ENCODE measurements around the gene VAMP2. TPM values are rescaled to one million over a fixed set of nuclear protein-coding genes. Genes with fewer than 3 reads are reported as not detected.

Gene VAMP2
- total RNA-seq, 4 donors from 2014 or later, result 20.9 to 49.4 (median 30.1) TPM

- Histone ChIP-seq H3K36me3 (peaks cover 0 to 77% (median 47%) of the 10 kb centered on the region in 4 donors), H3K27ac (peak overlapping the region; percentile 21 to 99 (median 51)), H3K9me3 (no peaks in the 10 kb centered on the region), H3K4me3 (no peak overlapping the region), H3K4me1 (peaks cover 5 to 25% (median 21%) of the 10 kb centered on the region in 4 donors), H3K27me3 (no peaks in the 10 kb centered on the region)
- TF ChIP-seq EP300 (IDR thresholded peaks at IDR 0.05; ENCODE audit: low read depth), result no peak
- no peak for TF ChIP-seq CTCF (IDR thresholded peaks at IDR 0.05)
- peak in 1 of 3 donors; percentile 9 for TF ChIP-seq POLR2AphosphoS5 (IDR thresholded peaks at IDR 0.05)
- intact Hi-C loops (cut with DNase I; ENCODE audit: low total_unique reads), result no loop called here
- WGBS, 2 donors (ENCODE audit: low coverage in 1 of 2), result 67 to 92% methylated on average over 1 to 13 of the region's 13 CpGs
- no peak for DNase-seq
- in situ Hi-C loops (cut with MboI; ENCODE audit: low pct_ligation_motif_present in 1 of 4, low pct_unique_long_range_greater_than_20kb in 1 of 4, low sequenced_read_pairs in 3 of 4), result loop anchor here in 1 of 4 donors (25.0 kb wide), 1 partner anchor 911 kb away; the partner anchor contains the start of genes DVL2, GABARAP and PHF23
These were observed 14.8 kb downstream of the VAMP2 start for GRCh38 chr17:8147805-8148404.

- Histone ChIP-seq H3K27me3 (no peaks in the 10 kb centered on the region), H3K27ac (peak overlapping the region; percentile 21 to 99 (median 51)), H3K36me3 (peaks cover 0 to 83% (median 49%) of the 10 kb centered on the region in 4 donors), H3K4me1 (peaks cover 0 to 20% (median 15%) of the 10 kb centered on the region in 4 donors), H3K9me3 (no peaks in the 10 kb centered on the region), H3K4me3 (no peak overlapping the region)
- DNase-seq, result no peak
- in situ Hi-C loops (cut with MboI; ENCODE audit: low pct_ligation_motif_present in 1 of 4, low pct_unique_long_range_greater_than_20kb in 1 of 4, low sequenced_read_pairs in 3 of 4) (loop anchor here in 1 of 4 donors (25.0 kb wide), 1 partner anchor 910 kb away; the partner anchor contains the start of genes DVL2, GABARAP and PHF23), intact Hi-C loops (cut with DNase I; ENCODE audit: low total_unique reads) (no loop called here)
- TF ChIP-seq EP300 (IDR thresholded peaks at IDR 0.05; ENCODE audit: low read depth) (no peak), POLR2A (IDR thresholded peaks at IDR 0.05) (no peak), POLR2AphosphoS5 (IDR thresholded peaks at IDR 0.05) (no peak)
- WGBS, 2 donors (ENCODE audit: low coverage in 1 of 2), result 93% methylated on average over 24 of the region's 26 CpGs; no CpG with 5 or more reads in 1 of the 2 donors
These were observed 15.5 kb downstream of the VAMP2 start for GRCh38 chr17:8147141-8147804.

GRCh38 chr17:8146381-8147140 lies 16.2 kb downstream of the VAMP2 start:
- Histone ChIP-seq H3K36me3 (peaks cover 0 to 90% (median 53%) of the 10 kb centered on the region in 4 donors), H3K9me3 (no peaks in the 10 kb centered on the region), H3K4me3 (no peak overlapping the region), H3K27me3 (no peaks in the 10 kb centered on the region), H3K27ac (peak overlapping the region in 3 of 4 donors; percentile 48 to 99 (median 54)), H3K4me1 (peaks cover 0 to 19% (median 14%) of the 10 kb centered on the region in 4 donors)
- intact Hi-C loops (cut with DNase I; ENCODE audit: low total_unique reads), result no loop called here
- 90 to 95% methylated on average over 4 to 14 of the region's 14 CpGs for WGBS, 2 donors (ENCODE audit: low coverage in 1 of 2)
- no peak for DNase-seq
- in situ Hi-C loops (cut with MboI; ENCODE audit: low pct_ligation_motif_present in 1 of 4, low pct_unique_long_range_greater_than_20kb in 1 of 4, low sequenced_read_pairs in 3 of 4), result loop anchor here in 1 of 4 donors (25.0 kb wide), 1 partner anchor 909 kb away; the partner anchor contains the start of genes DVL2, GABARAP and PHF23
- no peak for TF ChIP-seq POLR2A (IDR thresholded peaks at IDR 0.05)
- TF ChIP-seq POLR2AphosphoS5 (IDR thresholded peaks at IDR 0.05), result no peak
- TF ChIP-seq EP300 (IDR thresholded peaks at IDR 0.05; ENCODE audit: low read depth), result no peak
- no peak for TF ChIP-seq CTCF (IDR thresholded peaks at IDR 0.05)

- Histone ChIP-seq H3K4me3 (no peak overlapping the region), H3K27me3 (no peaks in the 10 kb centered on the region), H3K36me3 (peaks cover 0 to 97% (median 57%) of the 10 kb centered on the region in 4 donors), H3K9me3 (no peaks in the 10 kb centered on the region), H3K27ac (peak overlapping the region in 3 of 4 donors; percentile 48 to 99 (median 54)), H3K4me1 (peaks cover 0 to 11% (median 7%) of the 10 kb centered on the region in 4 donors)
- intact Hi-C loops (cut with DNase I; ENCODE audit: low total_unique reads) (no loop called here), in situ Hi-C loops (cut with MboI; ENCODE audit: low pct_ligation_motif_present in 1 of 4, low pct_unique_long_range_greater_than_20kb in 1 of 4, low sequenced_read_pairs in 3 of 4) (loop anchor here in 1 of 4 donors (25.0 kb wide), 1 partner anchor 909 kb away; the partner anchor contains the start of genes DVL2, GABARAP and PHF23)
- DNase-seq, result no peak
- 93 to 98% methylated on average over 8 to 12 of the region's 12 CpGs for WGBS, 2 donors (ENCODE audit: low coverage in 1 of 2)
- TF ChIP-seq EP300 (IDR thresholded peaks at IDR 0.05; ENCODE audit: low read depth) (no peak), POLR2AphosphoS5 (IDR thresholded peaks at IDR 0.05) (no peak), CTCF (IDR thresholded peaks at IDR 0.05) (no peak), POLR2A (IDR thresholded peaks at IDR 0.05) (no peak)
These were observed 16.9 kb downstream of the VAMP2 start for GRCh38 chr17:8145811-8146210.

Measured in transverse colon (tissue), 4 donors.